Fibroblast of the aortic adventitia (primary cell): ENCODE measurements around the gene PHC2. TPM values are rescaled to one million over a fixed set of nuclear protein-coding genes. Genes with fewer than 3 reads are reported as not detected.

Experiments
- DNase-seq: peaks from one replicate; pipeline ENCODE4 v3.0.0-alpha.2; 2010; ENCODE audit warnings: low read depth
- H3K4me3 ChIP-seq: 2 replicates; pipeline ENCODE4 v1.5.1; 2011; ENCODE audit warnings: low read depth, mild to moderate bottlenecking, control low read depth, low read length, moderate library complexity
- CTCF ChIP-seq: IDR thresholded peaks from 2 replicates; pipeline ENCODE4 v1.5.1; 2011; ENCODE audit warnings: mild to moderate bottlenecking, low read length, control low read depth, inconsistent platforms; ENCODE audit not compliant: insufficient read depth
- total RNA-seq: library from RNA; depleted of rRNA; stranded (reverse); fragments of >200 nt; gene quantifications from 2 replicates; pipeline ENCODE4 v1.2.3, GENCODE V29; 2012; ENCODE audit warnings: low replicate concordance

Gene PHC2
- total RNA-seq, 1 donor = 50.5 TPM

- no peak for TF ChIP-seq CTCF
- no peak overlapping the region for H3K4me3 ChIP-seq
- DNase-seq = no peak
Observed at GRCh38 chr1:33281554-33282303, 149.2 kb downstream of the PHC2 start.

GRCh38 chr1:33280091-33280661 is 150.7 kb downstream of the PHC2 start:
- no peak for DNase-seq
- no peak for TF ChIP-seq CTCF

GRCh38 chr1:33277488-33278084 is 153.3 kb downstream of the PHC2 start:
- TF ChIP-seq CTCF = no peak
- no peak for DNase-seq

More at GRCh38 chr1:33280091-33280661, 150.7 kb downstream of the PHC2 start:
- no peak overlapping the region for H3K4me3 ChIP-seq

GRCh38 chr1:33276573-33277298 is 154.2 kb downstream of the PHC2 start:
- no peak overlapping the region for H3K4me3 ChIP-seq
- no peak for TF ChIP-seq CTCF
- no peak for DNase-seq

More at GRCh38 chr1:33277488-33278084, 153.3 kb downstream of the PHC2 start:
- no peak overlapping the region for H3K4me3 ChIP-seq

GRCh38 chr1:33275706-33276572 is 155.0 kb downstream of the PHC2 start:
- TF ChIP-seq CTCF = no peak
- no peak overlapping the region for H3K4me3 ChIP-seq
- DNase-seq = no peak

GRCh38 chr1:33275195-33275594 is 155.7 kb downstream of the PHC2 start:
- no peak overlapping the region for H3K4me3 ChIP-seq
- no peak for TF ChIP-seq CTCF
- no peak for DNase-seq
